ENCODE data around the gene NT5C2.
"Not testable (repeated sequence)": the region's sequence is repeated elsewhere in the genome, so short reads cannot be mapped to it uniquely, and the experiment has no call there.

Gene NT5C2

DNA sequence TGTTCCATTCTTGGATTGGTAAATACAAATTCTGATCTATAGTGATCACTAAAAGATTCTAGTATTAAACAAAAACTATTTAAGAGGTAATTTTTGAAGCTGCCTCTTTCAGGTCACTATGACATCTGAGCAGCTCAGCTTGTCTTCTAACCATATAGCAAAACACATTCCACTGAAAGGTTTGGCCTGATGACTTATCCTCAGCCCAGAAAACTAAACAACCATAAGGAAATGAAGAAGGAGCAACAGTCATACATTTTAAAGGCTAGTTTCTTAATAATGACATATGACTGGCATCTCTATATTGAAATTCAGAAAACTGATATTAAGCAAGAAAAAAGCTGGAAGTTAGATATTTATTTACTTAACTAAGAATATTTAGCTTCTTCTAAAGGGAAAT lies 24.6 kb downstream of the NT5C2 start:
- ATAC-seq, result peak; percentile 58
- TF ChIP-seq ZFP3 (CRISPR knock-in tag; IDR thresholded peaks at IDR 0.05), result no peak
- TF ChIP-seq, protein P1, sequence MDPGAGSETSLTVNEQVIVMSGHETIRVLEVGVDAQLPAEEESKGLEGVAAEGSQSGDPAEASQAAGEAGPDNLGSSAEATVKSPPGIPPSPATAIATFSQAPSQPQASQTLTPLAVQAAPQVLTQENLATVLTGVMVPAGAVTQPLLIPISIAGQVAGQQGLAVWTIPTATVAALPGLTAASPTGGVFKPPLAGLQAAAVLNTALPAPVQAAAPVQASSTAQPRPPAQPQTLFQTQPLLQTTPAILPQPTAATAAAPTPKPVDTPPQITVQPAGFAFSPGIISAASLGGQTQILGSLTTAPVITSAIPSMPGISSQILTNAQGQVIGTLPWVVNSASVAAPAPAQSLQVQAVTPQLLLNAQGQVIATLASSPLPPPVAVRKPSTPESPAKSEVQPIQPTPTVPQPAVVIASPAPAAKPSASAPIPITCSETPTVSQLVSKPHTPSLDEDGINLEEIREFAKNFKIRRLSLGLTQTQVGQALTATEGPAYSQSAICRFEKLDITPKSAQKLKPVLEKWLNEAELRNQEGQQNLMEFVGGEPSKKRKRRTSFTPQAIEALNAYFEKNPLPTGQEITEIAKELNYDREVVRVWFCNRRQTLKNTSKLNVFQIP (CRISPR knock-in tag; IDR thresholded peaks at IDR 0.05; ENCODE audit: borderline replicate concordance, low read depth), result no peak
- TF ChIP-seq, protein P2, sequence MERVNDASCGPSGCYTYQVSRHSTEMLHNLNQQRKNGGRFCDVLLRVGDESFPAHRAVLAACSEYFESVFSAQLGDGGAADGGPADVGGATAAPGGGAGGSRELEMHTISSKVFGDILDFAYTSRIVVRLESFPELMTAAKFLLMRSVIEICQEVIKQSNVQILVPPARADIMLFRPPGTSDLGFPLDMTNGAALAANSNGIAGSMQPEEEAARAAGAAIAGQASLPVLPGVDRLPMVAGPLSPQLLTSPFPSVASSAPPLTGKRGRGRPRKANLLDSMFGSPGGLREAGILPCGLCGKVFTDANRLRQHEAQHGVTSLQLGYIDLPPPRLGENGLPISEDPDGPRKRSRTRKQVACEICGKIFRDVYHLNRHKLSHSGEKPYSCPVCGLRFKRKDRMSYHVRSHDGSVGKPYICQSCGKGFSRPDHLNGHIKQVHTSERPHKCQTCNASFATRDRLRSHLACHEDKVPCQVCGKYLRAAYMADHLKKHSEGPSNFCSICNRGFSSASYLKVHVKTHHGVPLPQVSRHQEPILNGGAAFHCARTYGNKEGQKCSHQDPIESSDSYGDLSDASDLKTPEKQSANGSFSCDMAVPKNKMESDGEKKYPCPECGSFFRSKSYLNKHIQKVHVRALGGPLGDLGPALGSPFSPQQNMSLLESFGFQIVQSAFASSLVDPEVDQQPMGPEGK (CRISPR knock-in tag; IDR thresholded peaks at IDR 0.05; ENCODE audit: borderline replicate concordance), result no peak
- TF ChIP-seq, protein P3, sequence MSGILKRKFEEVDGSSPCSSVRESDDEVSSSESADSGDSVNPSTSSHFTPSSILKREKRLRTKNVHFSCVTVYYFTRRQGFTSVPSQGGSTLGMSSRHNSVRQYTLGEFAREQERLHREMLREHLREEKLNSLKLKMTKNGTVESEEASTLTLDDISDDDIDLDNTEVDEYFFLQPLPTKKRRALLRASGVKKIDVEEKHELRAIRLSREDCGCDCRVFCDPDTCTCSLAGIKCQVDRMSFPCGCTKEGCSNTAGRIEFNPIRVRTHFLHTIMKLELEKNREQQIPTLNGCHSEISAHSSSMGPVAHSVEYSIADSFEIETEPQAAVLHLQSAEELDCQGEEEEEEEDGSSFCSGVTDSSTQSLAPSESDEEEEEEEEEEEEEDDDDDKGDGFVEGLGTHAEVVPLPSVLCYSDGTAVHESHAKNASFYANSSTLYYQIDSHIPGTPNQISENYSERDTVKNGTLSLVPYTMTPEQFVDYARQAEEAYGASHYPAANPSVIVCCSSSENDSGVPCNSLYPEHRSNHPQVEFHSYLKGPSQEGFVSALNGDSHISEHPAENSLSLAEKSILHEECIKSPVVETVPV (CRISPR knock-in tag; IDR thresholded peaks at IDR 0.05), result no peak
- TF ChIP-seq, protein P4, sequence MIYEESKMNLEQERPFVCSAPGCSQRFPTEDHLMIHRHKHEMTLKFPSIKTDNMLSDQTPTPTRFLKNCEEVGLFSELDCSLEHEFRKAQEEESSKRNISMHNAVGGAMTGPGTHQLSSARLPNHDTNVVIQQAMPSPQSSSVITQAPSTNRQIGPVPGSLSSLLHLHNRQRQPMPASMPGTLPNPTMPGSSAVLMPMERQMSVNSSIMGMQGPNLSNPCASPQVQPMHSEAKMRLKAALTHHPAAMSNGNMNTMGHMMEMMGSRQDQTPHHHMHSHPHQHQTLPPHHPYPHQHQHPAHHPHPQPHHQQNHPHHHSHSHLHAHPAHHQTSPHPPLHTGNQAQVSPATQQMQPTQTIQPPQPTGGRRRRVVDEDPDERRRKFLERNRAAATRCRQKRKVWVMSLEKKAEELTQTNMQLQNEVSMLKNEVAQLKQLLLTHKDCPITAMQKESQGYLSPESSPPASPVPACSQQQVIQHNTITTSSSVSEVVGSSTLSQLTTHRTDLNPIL (CRISPR knock-in tag; IDR thresholded peaks at IDR 0.05; ENCODE audit: low read depth), result no peak
- no peak for TF ChIP-seq ZNF565 (CRISPR knock-in tag; conservative IDR thresholded peaks at IDR 0.05; ENCODE audit: low read depth)

DNA sequence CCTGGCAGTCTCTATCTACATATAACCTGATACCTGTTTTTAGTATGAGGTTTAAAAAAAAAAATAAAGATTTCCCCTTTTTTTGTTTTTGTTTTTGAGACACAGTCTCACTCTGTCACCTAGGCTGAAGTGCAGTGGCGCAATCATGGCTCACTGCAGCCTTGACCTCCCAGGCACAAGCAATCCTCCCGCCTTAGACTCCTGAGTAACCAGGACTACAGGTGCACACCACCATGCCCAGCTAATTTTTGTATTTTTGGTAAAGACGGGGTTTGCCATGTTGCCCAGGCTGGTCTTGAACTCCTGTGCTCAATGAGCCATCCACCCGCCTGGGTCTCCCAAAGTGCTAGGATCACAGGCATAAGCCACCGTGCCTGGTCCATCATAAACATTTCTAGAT lies 25.5 kb downstream of the NT5C2 start:
- not testable (repeated sequence) for ATAC-seq

DNA sequence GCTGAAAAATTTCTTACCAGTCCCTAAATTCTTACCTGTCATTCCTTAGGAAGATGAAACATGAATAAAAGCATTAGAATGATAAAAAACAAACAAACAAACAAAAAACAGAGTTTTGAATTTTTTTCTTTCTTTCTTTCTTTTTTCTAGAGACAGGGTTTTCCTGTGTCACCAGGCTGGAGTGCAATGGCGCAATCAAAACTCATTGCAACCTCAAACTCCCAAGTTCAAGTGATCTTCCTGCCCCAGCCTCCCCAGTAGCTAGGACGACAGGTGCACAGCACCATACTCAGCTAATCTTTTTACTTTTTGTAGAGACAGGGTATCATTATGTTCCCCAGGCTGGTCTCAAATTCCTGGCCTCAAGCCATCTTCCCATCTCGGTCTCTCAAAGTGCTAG lies 26.5 kb downstream of the NT5C2 start:
- TF ChIP-seq, protein P4 (CRISPR knock-in tag; IDR thresholded peaks at IDR 0.05; ENCODE audit: low read depth), result no peak
- TF ChIP-seq CSDC2 (CRISPR knock-in tag; IDR thresholded peaks at IDR 0.05) (no peak), GLIS3 (CRISPR knock-in tag; IDR thresholded peaks at IDR 0.05) (no peak), ARNTL (CRISPR knock-in tag; IDR thresholded peaks at IDR 0.05; ENCODE audit: borderline replicate concordance, low read depth) (no peak), ZNF565 (CRISPR knock-in tag; conservative IDR thresholded peaks at IDR 0.05; ENCODE audit: low read depth) (no peak), ISL1 (CRISPR knock-in tag; IDR thresholded peaks at IDR 0.05) (no peak), ZFP30 (CRISPR knock-in tag; IDR thresholded peaks at IDR 0.05) (no peak), ZFP3 (CRISPR knock-in tag; IDR thresholded peaks at IDR 0.05) (no peak), TCF4 (CRISPR knock-in tag; IDR thresholded peaks at IDR 0.05; ENCODE audit: borderline replicate concordance) (no peak), RARB (CRISPR knock-in tag; IDR thresholded peaks at IDR 0.05) (no peak), BACH2 (CRISPR knock-in tag; IDR thresholded peaks at IDR 0.05; ENCODE audit: borderline replicate concordance) (no peak), ZNF70 (CRISPR knock-in tag; IDR thresholded peaks at IDR 0.05) (no peak), OSR1 (CRISPR knock-in tag; IDR thresholded peaks at IDR 0.05) (no peak), ESRRG (CRISPR knock-in tag; IDR thresholded peaks at IDR 0.05) (no peak), SNAI2 (CRISPR knock-in tag; IDR thresholded peaks at IDR 0.05) (no peak), ZC3H10 (CRISPR knock-in tag; IDR thresholded peaks at IDR 0.05) (no peak)
- TF ChIP-seq, protein P2 (CRISPR knock-in tag; IDR thresholded peaks at IDR 0.05; ENCODE audit: borderline replicate concordance), result no peak
- no peak for ATAC-seq

DNA sequence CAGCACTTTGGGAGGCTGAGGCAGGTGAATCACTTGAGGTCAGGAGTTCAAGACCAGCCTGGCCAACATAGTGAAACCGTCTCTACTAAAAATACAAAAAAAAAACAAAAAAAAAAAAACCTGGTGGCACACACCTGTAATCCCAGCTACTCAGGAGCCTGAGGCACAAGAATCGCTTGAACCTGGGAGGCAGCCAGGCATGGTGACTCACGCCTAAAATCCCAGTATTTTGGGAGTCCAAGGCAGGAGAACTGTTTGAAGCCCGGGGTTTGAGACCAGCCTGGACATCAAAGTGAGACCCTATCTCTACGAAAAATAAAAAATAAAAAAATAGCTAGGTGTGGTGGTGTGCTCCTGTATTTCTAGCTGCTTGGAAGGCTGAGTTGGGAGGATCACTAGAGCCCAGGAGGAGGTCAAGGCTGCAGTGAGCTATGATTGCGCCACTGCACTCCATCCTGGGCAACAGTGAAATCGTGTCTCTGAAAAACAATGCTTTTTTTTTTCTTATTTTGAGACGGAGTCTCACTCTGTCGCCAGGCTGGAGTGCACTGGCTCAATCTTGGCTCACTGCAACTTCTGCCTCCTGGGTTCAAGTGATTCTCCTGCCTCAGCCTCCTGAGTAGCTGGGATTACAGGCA lies 29.2 kb downstream of the NT5C2 start:
- ATAC-seq, result not testable (repeated sequence)
